Adrenal gland (tissue), 5 donors: ENCODE measurements around the gene TBC1D25.

Source experiments
- CTCF ChIP-seq, 6 experiments: fragments of 450-650 bp in 4 of 6; fragments of 200-600 bp in 2 of 6; sonication (generic) in 1 of 6; IDR thresholded peaks; 1 replicate in 5 of 6; 2 replicates in 1 of 6; pipeline versions ENCODE4 v1.5.1 to v1.8.0; 2016 to 2021; ENCODE audit warnings: antibody characterized with exemption in 6 of 6, mild to moderate bottlenecking in 2 of 6, moderate library complexity in 1 of 6
- POLR2A ChIP-seq, 2 donors: fragments of 450-650 bp; IDR thresholded peaks; one replicate each; pipeline ENCODE4 v1.6.1; 2017; ENCODE audit warnings: antibody characterized with exemption in 2 of 2, mild to moderate bottlenecking in 2 of 2, moderate library complexity in 1 of 2
- donor health status: DM: no; HTN: no; CAD: no.

GRCh38 chrX:48515842-48516241 is 23.7 kb upstream of the TBC1D25 start:
- TF ChIP-seq CTCF (IDR thresholded peaks at IDR 0.05) (no peak), POLR2A (IDR thresholded peaks at IDR 0.05) (no peak)
